Bronchial epithelial cell (primary cell): ENCODE results near the gene ATPAF2. TPM values are rescaled to one million over a fixed set of nuclear protein-coding genes. Genes with fewer than 3 reads are reported as not detected.
A peak's percentile ranks its signal among the peaks of the same experiment; 100 is the strongest.

Source experiments
- DNase-seq: peaks from one replicate; pipeline ENCODE4 v3.0.0-alpha.2; 2010; ENCODE audit warnings: low read depth
- FAIRE-seq: peaks from 2 replicates; lab custom pipeline; 2011; peaks lifted over from hg19 to GRCh38; lab: Jason Lieb, UNC
- H3K27me3 ChIP-seq: 2 replicates; pipeline ENCODE4 v1.5.1; 2011; ENCODE audit warnings: low read length; ENCODE audit not compliant: control insufficient read depth, insufficient read depth
- H3K36me3 ChIP-seq: 2 replicates; pipeline ENCODE4 v1.5.1; 2011; ENCODE audit warnings: low read length; ENCODE audit not compliant: control insufficient read depth, insufficient read depth
- H3K4me3 ChIP-seq: 2 replicates; pipeline ENCODE4 v1.5.1; 2011; ENCODE audit warnings: mild to moderate bottlenecking, low read depth, low read length, control low read depth
- total RNA-seq: library from RNA; depleted of rRNA; stranded (reverse); fragments of >200 nt; gene quantifications from 2 replicates; pipeline ENCODE4 v1.2.1, GENCODE V29; 2014
- TF ChIP-seq, protein P1 (sequence below): IDR thresholded peaks from 2 replicates; pipeline ENCODE4 v1.5.1; 2011; ENCODE audit warnings: mild to moderate bottlenecking, moderate library complexity, low read length, control low read depth, inconsistent platforms; ENCODE audit not compliant: insufficient read depth, severe bottlenecking

ATPAF2 gene
- total RNA-seq, 1 donor from 2014 or later, result 11.3 TPM

DNA sequence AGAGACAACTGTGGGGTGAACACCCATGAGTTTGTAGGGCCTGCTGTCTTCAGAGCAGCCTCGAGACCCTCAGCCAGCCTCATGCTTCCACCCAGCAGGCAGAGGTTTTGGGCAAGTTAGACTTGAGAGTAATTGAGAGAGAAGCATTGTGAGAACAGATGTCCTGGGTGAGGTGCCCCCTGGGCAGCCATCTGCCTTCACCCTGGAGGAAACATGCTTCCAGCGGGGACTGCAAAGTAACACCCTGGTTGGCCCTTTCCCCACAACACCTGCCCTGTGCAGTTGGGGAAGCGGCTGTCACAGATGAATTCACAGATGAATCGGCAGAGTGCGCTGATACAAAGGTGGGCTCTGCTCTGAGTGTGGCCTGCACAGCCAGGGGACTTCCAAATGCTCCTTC is 23.4 kb downstream of the ATPAF2 start:
- DNase-seq (no peak), FAIRE-seq (no peak)
- TF ChIP-seq, protein P1, sequence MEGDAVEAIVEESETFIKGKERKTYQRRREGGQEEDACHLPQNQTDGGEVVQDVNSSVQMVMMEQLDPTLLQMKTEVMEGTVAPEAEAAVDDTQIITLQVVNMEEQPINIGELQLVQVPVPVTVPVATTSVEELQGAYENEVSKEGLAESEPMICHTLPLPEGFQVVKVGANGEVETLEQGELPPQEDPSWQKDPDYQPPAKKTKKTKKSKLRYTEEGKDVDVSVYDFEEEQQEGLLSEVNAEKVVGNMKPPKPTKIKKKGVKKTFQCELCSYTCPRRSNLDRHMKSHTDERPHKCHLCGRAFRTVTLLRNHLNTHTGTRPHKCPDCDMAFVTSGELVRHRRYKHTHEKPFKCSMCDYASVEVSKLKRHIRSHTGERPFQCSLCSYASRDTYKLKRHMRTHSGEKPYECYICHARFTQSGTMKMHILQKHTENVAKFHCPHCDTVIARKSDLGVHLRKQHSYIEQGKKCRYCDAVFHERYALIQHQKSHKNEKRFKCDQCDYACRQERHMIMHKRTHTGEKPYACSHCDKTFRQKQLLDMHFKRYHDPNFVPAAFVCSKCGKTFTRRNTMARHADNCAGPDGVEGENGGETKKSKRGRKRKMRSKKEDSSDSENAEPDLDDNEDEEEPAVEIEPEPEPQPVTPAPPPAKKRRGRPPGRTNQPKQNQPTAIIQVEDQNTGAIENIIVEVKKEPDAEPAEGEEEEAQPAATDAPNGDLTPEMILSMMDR, result no peak
- Histone ChIP-seq H3K4me3 (no peak overlapping the region), H3K36me3 (peaks cover 7% of the 10 kb centered on the region), H3K27me3 (no peaks in the 10 kb centered on the region)

DNA sequence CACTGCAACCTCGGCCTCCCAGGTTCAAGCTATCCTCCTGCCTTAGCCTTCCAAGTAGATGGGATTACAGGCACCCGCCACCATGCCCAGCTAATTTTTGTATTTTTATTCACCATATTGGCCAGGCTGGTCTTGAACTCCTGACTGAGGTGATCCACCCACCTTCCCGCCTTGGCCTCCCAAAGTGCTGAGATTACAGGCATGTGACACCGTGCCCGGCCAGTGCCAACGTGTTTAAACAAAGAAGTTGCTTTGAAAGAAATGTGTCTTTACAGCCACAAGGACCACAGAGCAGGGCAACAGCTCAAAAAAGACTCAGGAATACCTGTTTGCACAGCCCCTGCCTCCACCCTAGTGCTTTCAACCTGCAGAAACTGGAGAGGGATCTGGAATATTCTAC is 25.0 kb downstream of the ATPAF2 start:
- TF ChIP-seq, protein P1, result no peak
- Histone ChIP-seq H3K27me3 (no peaks in the 10 kb centered on the region), H3K4me3 (no peak overlapping the region), H3K36me3 (peaks cover 5% of the 10 kb centered on the region)
- DNase-seq (no peak), FAIRE-seq (no peak)

DNA sequence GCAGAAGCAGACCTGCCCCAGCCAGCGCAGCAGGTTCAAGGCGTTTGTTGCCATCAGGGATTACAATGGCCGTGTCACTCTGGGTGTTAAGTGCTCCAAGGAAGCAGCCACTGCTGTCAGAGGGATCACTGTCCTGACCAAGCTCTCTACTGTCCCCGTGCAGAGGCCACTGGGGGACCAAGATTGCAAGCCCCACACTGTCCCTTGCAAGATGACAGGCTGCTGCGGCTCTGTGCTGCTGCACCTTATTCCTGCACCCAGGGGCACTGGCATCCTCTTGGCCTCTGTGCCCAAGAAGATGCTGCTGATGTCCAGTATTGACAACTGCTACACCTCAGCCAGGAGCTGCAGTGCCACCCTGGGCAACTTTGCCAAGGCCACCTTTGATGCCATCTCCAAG is 27.7 kb downstream of the ATPAF2 start:
- TF ChIP-seq, protein P1, result no peak
- no peak for DNase-seq
- Histone ChIP-seq H3K27me3 (no peaks in the 10 kb centered on the region), H3K4me3 (no peak overlapping the region), H3K36me3 (peaks cover 5% of the 10 kb centered on the region)
- no peak for FAIRE-seq

DNA sequence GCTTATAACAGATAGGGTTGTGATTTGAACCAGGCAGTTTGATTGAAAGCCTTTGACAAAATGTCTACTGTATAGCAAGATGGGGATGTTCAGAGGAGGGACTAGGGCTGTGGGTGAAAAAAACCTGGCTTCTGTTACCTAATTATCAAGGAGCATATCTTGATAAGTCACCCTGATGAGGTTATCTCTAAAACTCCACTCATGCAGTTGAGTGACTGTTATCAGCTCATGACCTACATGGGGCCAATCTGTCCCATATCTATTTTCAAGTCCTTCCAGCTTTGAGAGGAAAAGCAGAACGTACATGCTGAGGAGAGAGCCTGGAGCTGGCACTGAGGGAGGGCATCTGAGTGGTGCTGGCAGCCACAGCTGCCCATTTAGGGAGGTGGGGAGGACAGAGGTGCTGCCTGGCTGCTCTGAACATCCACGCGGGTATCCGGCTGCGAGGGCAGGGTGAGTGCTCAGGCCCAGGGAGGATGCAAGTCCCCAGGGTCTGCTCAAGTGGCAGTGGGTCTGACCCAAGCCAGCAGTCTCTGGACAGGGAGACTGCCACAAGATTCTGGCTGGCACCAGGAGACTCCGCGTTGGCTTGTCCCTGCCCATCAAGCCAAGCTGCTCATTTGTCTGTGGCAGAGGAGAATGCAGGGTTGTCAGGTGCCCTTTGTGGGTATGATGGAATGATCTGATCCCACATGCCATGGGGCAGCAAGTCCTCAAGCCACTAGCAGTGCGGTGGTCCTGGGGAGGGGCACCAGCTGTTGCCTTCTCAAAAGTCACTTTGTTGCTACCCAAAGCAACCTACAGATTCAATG is 29.2 kb downstream of the ATPAF2 start:
- H3K27me3 ChIP-seq, result no peaks in the 10 kb centered on the region
- H3K4me3 ChIP-seq, result no peak overlapping the region
- TF ChIP-seq, protein P1, result no peak
- H3K36me3 ChIP-seq, result peaks cover 2% of the 10 kb centered on the region
- DNase-seq (no peak), FAIRE-seq (no peak)

DNA sequence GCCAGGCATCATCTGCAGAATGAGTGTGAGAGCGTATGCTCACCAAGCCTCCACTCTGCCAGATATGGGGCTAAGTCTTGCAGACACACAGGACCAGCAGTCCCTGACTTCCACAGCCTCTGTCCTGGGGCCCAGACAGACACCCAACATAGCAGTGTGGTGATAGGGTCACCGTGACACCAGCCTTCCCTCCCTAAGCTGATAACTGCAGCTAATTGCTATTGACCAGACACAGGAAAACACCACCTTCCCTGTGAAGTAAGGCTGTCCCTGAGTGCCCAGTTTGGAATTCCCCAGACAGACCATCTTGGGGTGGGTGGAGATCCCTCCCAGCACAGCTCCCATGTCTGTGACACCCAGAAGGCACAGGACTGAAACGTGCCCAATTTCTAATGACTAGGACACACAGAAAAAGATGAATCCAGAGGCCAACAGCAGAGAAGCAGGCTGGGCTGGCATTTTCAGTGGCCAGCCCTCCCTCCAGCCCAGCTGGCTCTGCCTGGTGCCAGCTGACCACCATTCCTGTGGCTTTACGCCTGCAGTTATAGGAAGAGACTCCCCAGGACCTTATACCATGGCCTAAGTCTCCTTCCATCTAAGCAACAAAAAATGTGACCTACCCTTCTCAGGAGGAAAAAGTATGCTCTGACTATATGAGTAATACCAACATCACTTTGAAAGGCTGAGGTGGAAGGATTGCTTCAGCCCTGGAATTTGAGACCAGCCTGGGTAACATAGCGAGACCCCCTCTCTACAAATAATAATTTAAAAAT is 30.3 kb downstream of the ATPAF2 start:
- peaks cover 2% of the 10 kb centered on the region for H3K36me3 ChIP-seq
- DNase-seq (peak; percentile 76), FAIRE-seq (no peak)
- no peak overlapping the region for H3K4me3 ChIP-seq
- no peaks in the 10 kb centered on the region for H3K27me3 ChIP-seq
- TF ChIP-seq, protein P1, result no peak
